Skeletal muscle satellite cell (primary cell): ENCODE measurements around the gene TTLL10.

Source experiments
- H3K27me3 ChIP-seq: 2 replicates; pipeline ENCODE4 v1.7.0; 2013; ENCODE audit warnings: low read length; ENCODE audit not compliant: control insufficient read depth, insufficient read depth
- H3K36me3 ChIP-seq: 2 replicates; pipeline ENCODE4 v1.7.0; 2013; ENCODE audit warnings: mild to moderate bottlenecking, control low read depth, low read length; ENCODE audit not compliant: insufficient read depth
- H3K4me1 ChIP-seq: 2 replicates; pipeline ENCODE4 v1.7.0; 2013; ENCODE audit warnings: low read length; ENCODE audit not compliant: control insufficient read depth, insufficient read depth
- H3K4me2 ChIP-seq: 2 replicates; pipeline ENCODE4 v1.7.0; 2013; ENCODE audit warnings: mild to moderate bottlenecking, low read length
- H3K4me3 ChIP-seq: 2 replicates; pipeline ENCODE4 v1.7.0; 2013; ENCODE audit warnings: low read length
- H3K9ac ChIP-seq: 2 replicates; pipeline ENCODE4 v1.7.0; 2013; ENCODE audit warnings: mild to moderate bottlenecking, low read depth, low read length, moderate library complexity
- H3K9me3 ChIP-seq: replicated peaks from 2 replicates; pipeline ENCODE4 v1.7.0; 2013; ENCODE audit warnings: mild to moderate bottlenecking, control low read depth, low read length

The TTLL10 gene

GRCh38 chr1:1240822-1241587 is 67.3 kb downstream of the TTLL10 start:
- Histone ChIP-seq H3K9me3 (no peaks in the 10 kb centered on the region), H3K27me3 (peaks cover 8% of the 10 kb centered on the region), H3K4me2 (no peak overlapping the region), H3K36me3 (no peaks in the 10 kb centered on the region), H3K4me1 (peaks cover 4% of the 10 kb centered on the region), H3K4me3 (no peak overlapping the region), H3K9ac (no peak overlapping the region)

- H3K4me3 ChIP-seq: no peak overlapping the region
Measured at GRCh38 chr1:1241588-1242219, 68.0 kb downstream of the TTLL10 start.

GRCh38 chr1:1242461-1243265 is 69.0 kb downstream of the TTLL10 start:
- Histone ChIP-seq H3K9me3 (no peaks in the 10 kb centered on the region), H3K4me3 (no peak overlapping the region)

More at GRCh38 chr1:1241588-1242219, 68.0 kb downstream of the TTLL10 start:
- Histone ChIP-seq H3K4me1 (peaks cover 4% of the 10 kb centered on the region), H3K9me3 (no peaks in the 10 kb centered on the region), H3K9ac (no peak overlapping the region), H3K36me3 (no peaks in the 10 kb centered on the region), H3K4me2 (no peak overlapping the region), H3K27me3 (peaks cover 8% of the 10 kb centered on the region)

DNA sequence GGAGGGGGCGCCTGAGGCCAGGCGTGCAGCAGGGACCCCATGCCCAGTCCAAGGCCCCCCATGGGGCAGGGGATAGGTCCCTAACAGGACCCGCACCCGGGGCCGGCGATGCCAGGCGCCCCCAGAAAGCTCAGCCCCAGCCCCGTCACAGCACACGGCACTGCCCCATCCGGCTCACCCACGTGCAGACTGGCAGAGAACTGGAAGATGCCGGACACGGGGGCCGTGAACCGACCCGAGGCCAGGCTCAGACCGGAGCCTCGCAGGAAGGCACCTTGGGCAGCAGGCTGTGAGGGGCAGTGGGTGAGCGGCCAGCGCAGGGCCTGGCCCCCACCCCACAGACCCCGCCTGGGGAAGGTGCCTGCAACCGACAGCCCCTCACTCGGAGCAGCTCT is 69.6 kb downstream of the TTLL10 start:
- Histone ChIP-seq H3K9me3 (no peaks in the 10 kb centered on the region), H3K4me1 (no peaks in the 10 kb centered on the region), H3K27me3 (peaks cover 3% of the 10 kb centered on the region), H3K4me3 (no peak overlapping the region), H3K4me2 (no peak overlapping the region), H3K36me3 (no peaks in the 10 kb centered on the region), H3K9ac (no peak overlapping the region)

More at GRCh38 chr1:1242461-1243265, 69.0 kb downstream of the TTLL10 start:
- Histone ChIP-seq H3K9ac (no peak overlapping the region), H3K27me3 (peaks cover 8% of the 10 kb centered on the region), H3K4me1 (no peaks in the 10 kb centered on the region), H3K4me2 (no peak overlapping the region), H3K36me3 (no peaks in the 10 kb centered on the region)

GRCh38 chr1:1243807-1244191 is 70.1 kb downstream of the TTLL10 start:
- H3K27me3 ChIP-seq: no peaks in the 10 kb centered on the region

DNA sequence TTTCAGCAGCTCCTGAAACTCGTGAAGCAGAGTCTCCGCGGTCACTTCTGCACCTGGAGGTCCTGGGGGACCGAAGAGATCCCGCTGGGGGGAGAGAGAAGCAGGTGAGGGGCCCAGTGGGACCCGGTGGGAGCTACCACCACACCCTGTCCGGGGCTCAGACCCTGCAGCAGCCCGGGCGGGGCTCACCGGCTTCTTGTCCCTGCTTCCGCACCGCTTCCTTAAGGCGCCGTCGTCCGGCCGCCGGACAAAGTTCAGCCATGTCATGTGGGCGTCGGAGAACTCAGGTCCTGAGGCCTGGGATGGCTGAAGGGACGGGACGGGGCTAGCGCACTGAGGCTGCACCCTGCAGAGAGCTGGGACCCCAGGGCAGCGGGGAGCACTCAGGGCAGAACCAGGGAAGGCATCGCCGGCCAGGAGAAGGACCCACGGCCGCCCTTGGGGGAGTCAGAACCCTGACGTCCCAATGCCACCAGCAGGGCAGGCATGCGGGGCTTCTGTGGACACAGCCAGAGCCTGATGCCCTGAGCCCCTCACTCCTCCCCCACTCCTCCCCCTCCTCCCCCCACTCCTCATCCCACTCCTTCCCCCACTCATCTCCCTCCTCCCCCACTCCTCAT is 70.6 kb downstream of the TTLL10 start:
- Histone ChIP-seq H3K4me2 (no peak overlapping the region), H3K4me1 (no peaks in the 10 kb centered on the region), H3K4me3 (no peak overlapping the region), H3K36me3 (no peaks in the 10 kb centered on the region), H3K9ac (no peak overlapping the region), H3K9me3 (no peaks in the 10 kb centered on the region), H3K27me3 (no peaks in the 10 kb centered on the region)

More at GRCh38 chr1:1243807-1244191, 70.1 kb downstream of the TTLL10 start:
- H3K4me3 ChIP-seq: no peak overlapping the region
- no peaks in the 10 kb centered on the region for H3K4me1 ChIP-seq
- no peaks in the 10 kb centered on the region for H3K9me3 ChIP-seq
- no peak overlapping the region for H3K9ac ChIP-seq
- H3K4me2 ChIP-seq: no peak overlapping the region
- no peaks in the 10 kb centered on the region for H3K36me3 ChIP-seq

- no peak overlapping the region for H3K4me3 ChIP-seq
- no peak overlapping the region for H3K4me2 ChIP-seq
- H3K36me3 ChIP-seq: no peaks in the 10 kb centered on the region
- no peaks in the 10 kb centered on the region for H3K4me1 ChIP-seq
- no peaks in the 10 kb centered on the region for H3K9me3 ChIP-seq
- no peak overlapping the region for H3K9ac ChIP-seq
- no peaks in the 10 kb centered on the region for H3K27me3 ChIP-seq
Measured at GRCh38 chr1:1245178-1245816, 71.6 kb downstream of the TTLL10 start.

GRCh38 chr1:1245817-1246576 is 72.3 kb downstream of the TTLL10 start:
- Histone ChIP-seq H3K9me3 (no peaks in the 10 kb centered on the region), H3K4me2 (no peak overlapping the region), H3K9ac (no peak overlapping the region), H3K36me3 (peaks cover 1% of the 10 kb centered on the region), H3K4me3 (no peak overlapping the region), H3K27me3 (no peaks in the 10 kb centered on the region), H3K4me1 (no peaks in the 10 kb centered on the region)

- Histone ChIP-seq H3K36me3 (peaks cover 3% of the 10 kb centered on the region), H3K27me3 (no peaks in the 10 kb centered on the region), H3K9me3 (no peaks in the 10 kb centered on the region), H3K4me1 (no peaks in the 10 kb centered on the region), H3K9ac (no peak within 1 kb of the TSS), H3K4me2 (peak within 1 kb of the TSS; percentile 20), H3K4me3 (no peak within 1 kb of the TSS)
Measured at GRCh38 chr1:1246577-1247340, 73.1 kb downstream of the TTLL10 start, which contains the start of gene C1QTNF12. Gene C1QTNF12, minus strand, starts transcription at chr1:1246722. Its CDS starts 32 bp downstream, at chr1:1246690.
